GM19468 (cell line): Measurements from ENCODE around the gene DDX20.
"Not testable (repeated sequence)": the region's sequence is repeated elsewhere in the genome, so short reads cannot be mapped to it uniquely, and the experiment has no call there.

Source experiments
- ATAC-seq: cut with Tn5 transposase; IDR thresholded peaks from one replicate; pipeline ENCODE4 v1.9.1; 2021; ENCODE audit warnings: mild to moderate bottlenecking, moderate library complexity, moderate number of reproducible peaks; ENCODE audit not compliant: unreplicated experiment; ENCODE audit errors: extremely low read depth

Gene DDX20

GRCh38 chr1:111784273-111784901 is 28.7 kb downstream of the DDX20 start:
- no peak for ATAC-seq

- no peak for ATAC-seq
Observed at GRCh38 chr1:111786669-111787207, 31.0 kb downstream of the DDX20 start.

- ATAC-seq: no peak
Observed at GRCh38 chr1:111789142-111789541, 33.4 kb downstream of the DDX20 start.

- no peak for ATAC-seq
Observed at GRCh38 chr1:111789666-111790316, 34.1 kb downstream of the DDX20 start.

GRCh38 chr1:111791776-111792175 is 36.1 kb downstream of the DDX20 start:
- ATAC-seq: no peak

GRCh38 chr1:111792249-111792648 is 36.5 kb downstream of the DDX20 start:
- ATAC-seq: no peak

GRCh38 chr1:111793923-111794322 is 38.2 kb downstream of the DDX20 start:
- no peak for ATAC-seq

GRCh38 chr1:111795401-111795800 is 39.7 kb downstream of the DDX20 start:
- ATAC-seq: no peak

- no peak for ATAC-seq
Observed at GRCh38 chr1:111798580-111798979, 42.9 kb downstream of the DDX20 start.

GRCh38 chr1:111799722-111800121 is 44.0 kb downstream of the DDX20 start:
- not testable (repeated sequence) for ATAC-seq

- no peak for ATAC-seq
Observed at GRCh38 chr1:111801071-111801850, 45.6 kb downstream of the DDX20 start.

GRCh38 chr1:111802110-111802509 is 46.4 kb downstream of the DDX20 start:
- ATAC-seq: no peak

- ATAC-seq: no peak
Observed at GRCh38 chr1:111802984-111803383, 47.3 kb downstream of the DDX20 start.

GRCh38 chr1:111803951-111804350 is 48.2 kb downstream of the DDX20 start:
- ATAC-seq: no peak

- no peak for ATAC-seq
Observed at GRCh38 chr1:111804776-111805175, 49.1 kb downstream of the DDX20 start.

- no peak for ATAC-seq
Observed at GRCh38 chr1:111805251-111805650, 49.5 kb downstream of the DDX20 start.

GRCh38 chr1:111811891-111812290 is 56.2 kb downstream of the DDX20 start:
- no peak for ATAC-seq

- no peak for ATAC-seq
Observed at GRCh38 chr1:111812306-111812705, 56.6 kb downstream of the DDX20 start.

GRCh38 chr1:111813440-111814304 is 58.0 kb downstream of the DDX20 start:
- ATAC-seq: no peak

- no peak for ATAC-seq
Observed at GRCh38 chr1:111814305-111814628, 58.6 kb downstream of the DDX20 start.
